ENCODE measurements around the gene IGFL3.

- TF ChIP-seq, protein P1, sequence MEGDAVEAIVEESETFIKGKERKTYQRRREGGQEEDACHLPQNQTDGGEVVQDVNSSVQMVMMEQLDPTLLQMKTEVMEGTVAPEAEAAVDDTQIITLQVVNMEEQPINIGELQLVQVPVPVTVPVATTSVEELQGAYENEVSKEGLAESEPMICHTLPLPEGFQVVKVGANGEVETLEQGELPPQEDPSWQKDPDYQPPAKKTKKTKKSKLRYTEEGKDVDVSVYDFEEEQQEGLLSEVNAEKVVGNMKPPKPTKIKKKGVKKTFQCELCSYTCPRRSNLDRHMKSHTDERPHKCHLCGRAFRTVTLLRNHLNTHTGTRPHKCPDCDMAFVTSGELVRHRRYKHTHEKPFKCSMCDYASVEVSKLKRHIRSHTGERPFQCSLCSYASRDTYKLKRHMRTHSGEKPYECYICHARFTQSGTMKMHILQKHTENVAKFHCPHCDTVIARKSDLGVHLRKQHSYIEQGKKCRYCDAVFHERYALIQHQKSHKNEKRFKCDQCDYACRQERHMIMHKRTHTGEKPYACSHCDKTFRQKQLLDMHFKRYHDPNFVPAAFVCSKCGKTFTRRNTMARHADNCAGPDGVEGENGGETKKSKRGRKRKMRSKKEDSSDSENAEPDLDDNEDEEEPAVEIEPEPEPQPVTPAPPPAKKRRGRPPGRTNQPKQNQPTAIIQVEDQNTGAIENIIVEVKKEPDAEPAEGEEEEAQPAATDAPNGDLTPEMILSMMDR (IDR thresholded peaks at IDR 0.05) = no peak
- TF ChIP-seq POLR2A (IDR thresholded peaks at IDR 0.05) = no peak
Measured at GRCh38 chr19:46124638-46125115, at the start of gene IGFL3.
